Measurements from ENCODE around the gene UBE2R2.

UBE2R2 gene

GRCh38 chr9:33878691-33879366, 61.9 kb downstream of the UBE2R2 start:
- Histone ChIP-seq H3K27me3 (no peaks in the 10 kb centered on the region), H3K9me3 (replicated peaks in 1 of 11) (no peaks in the 10 kb centered on the region), H4K20me1 (peaks cover 96 to 100% (median 100%) of the 10 kb centered on the region in 11 experiments), H3K4me1 (peaks cover 0 to 86% (median 24%) of the 10 kb centered on the region in 10 experiments; a peak in 13 of 20 replicates), H3K4me3 (no peak overlapping the region), H3K4me2 (peak overlapping the region in 3 of 11 experiments; percentile 38 to 68 (median 65); a peak in 6 of 22 replicates), H3K27ac (no peak overlapping the region), H3K9ac (no peak overlapping the region), H3K36me3 (peaks cover 0 to 23% (median 16%) of the 10 kb centered on the region in 11 experiments; a peak in 13 of 22 replicates)
- TF ChIP-seq Cebpa-rat (IDR thresholded peaks at IDR 0.05) = no peak

GRCh38 chr9:33880211-33881089, 63.5 kb downstream of the UBE2R2 start:
- peak overlapping the region in 5 of 11 experiments; percentile 26 to 68 (median 62); a peak in 9 of 22 replicates for H3K4me2 ChIP-seq

GRCh38 chr9:33881635-33882034, 64.7 kb downstream of the UBE2R2 start:
- Histone ChIP-seq H3K36me3 (peaks cover 1 to 40% (median 26%) of the 10 kb centered on the region in 11 experiments; a peak in 17 of 22 replicates), H3K4me1 (peaks cover 0 to 82% (median 18%) of the 10 kb centered on the region in 10 experiments; a peak in 14 of 20 replicates), H4K20me1 (peaks cover 100% of the 10 kb centered on the region in 11 experiments), H3K4me2 (0 out of 22 replicates have a peak overlapping the region, but pooled peaks of 1 of the 11 experiments have one; percentile 3), H3K4me3 (no peak overlapping the region), H3K27ac (no peak overlapping the region), H3K27me3 (no peaks in the 10 kb centered on the region), H3K9me3 (replicated peaks in 1 of 11) (no peaks in the 10 kb centered on the region), H3K9ac (no peak overlapping the region)
- TF ChIP-seq Cebpa-rat (IDR thresholded peaks at IDR 0.05) = no peak

More at GRCh38 chr9:33880211-33881089, 63.5 kb downstream of the UBE2R2 start:
- Histone ChIP-seq H3K9ac (no peak overlapping the region), H3K27me3 (no peaks in the 10 kb centered on the region), H3K4me1 (peaks cover 0 to 88% (median 23%) of the 10 kb centered on the region in 10 experiments; a peak in 14 of 20 replicates), H3K4me3 (no peak overlapping the region), H4K20me1 (peaks cover 96 to 100% (median 100%) of the 10 kb centered on the region in 11 experiments), H3K27ac (0 out of 22 replicates have a peak overlapping the region, but pooled peaks of 1 of the 11 experiments have one; percentile 8), H3K9me3 (replicated peaks in 1 of 11) (no peaks in the 10 kb centered on the region), H3K36me3 (peaks cover 0 to 28% (median 18%) of the 10 kb centered on the region in 11 experiments; a peak in 12 of 22 replicates)
- no peak for TF ChIP-seq Cebpa-rat (IDR thresholded peaks at IDR 0.05)

- no peak for TF ChIP-seq Cebpa-rat (IDR thresholded peaks at IDR 0.05)
- Histone ChIP-seq H3K36me3 (peaks cover 35 to 60% (median 46%) of the 10 kb centered on the region in 11 experiments), H3K4me3 (no peak overlapping the region), H3K9me3 (replicated peaks in 1 of 11) (no peaks in the 10 kb centered on the region), H4K20me1 (peaks cover 97 to 100% (median 100%) of the 10 kb centered on the region in 11 experiments), H3K4me2 (no peak overlapping the region), H3K27me3 (no peaks in the 10 kb centered on the region), H3K9ac (no peak overlapping the region), H3K4me1 (peaks cover 0 to 50% (median 6%) of the 10 kb centered on the region in 10 experiments; a peak in 10 of 20 replicates), H3K27ac (no peak overlapping the region)
Observed at GRCh38 chr9:33884856-33885701, 68.1 kb downstream of the UBE2R2 start.

- H3K9me3 ChIP-seq (replicated peaks in 1 of 11) = no peaks in the 10 kb centered on the region
- no peak overlapping the region for H3K27ac ChIP-seq
- no peak overlapping the region for H3K4me2 ChIP-seq
- peaks cover 0 to 41% (median under 1%) of the 10 kb centered on the region in 10 experiments; a peak in 7 of 20 replicates for H3K4me1 ChIP-seq
- H3K27me3 ChIP-seq = no peaks in the 10 kb centered on the region
- no peak overlapping the region for H3K4me3 ChIP-seq
- H4K20me1 ChIP-seq = peaks cover 95 to 100% (median 100%) of the 10 kb centered on the region in 11 experiments
- peaks cover 43 to 68% (median 49%) of the 10 kb centered on the region in 11 experiments for H3K36me3 ChIP-seq
- no peak for TF ChIP-seq Cebpa-rat (IDR thresholded peaks at IDR 0.05)
- no peak overlapping the region for H3K9ac ChIP-seq
Observed at GRCh38 chr9:33885948-33886347, 69.0 kb downstream of the UBE2R2 start.

- Histone ChIP-seq H4K20me1 (peaks cover 80 to 100% (median 99%) of the 10 kb centered on the region in 11 experiments), H3K36me3 (peaks cover 54 to 89% (median 78%) of the 10 kb centered on the region in 11 experiments), H3K4me1 (0 out of 20 replicates have a peak, but pooled peaks cover 0 to 5% (median 0%) of the 10 kb centered on the region in 10 experiments), H3K27me3 (no peaks in the 10 kb centered on the region), H3K27ac (no peak overlapping the region), H3K9me3 (replicated peaks in 1 of 11) (no peaks in the 10 kb centered on the region), H3K9ac (no peak overlapping the region), H3K4me2 (no peak overlapping the region), H3K4me3 (no peak overlapping the region)
- no peak for TF ChIP-seq Cebpa-rat (IDR thresholded peaks at IDR 0.05)
Observed at GRCh38 chr9:33893861-33894260, 76.9 kb downstream of the UBE2R2 start.

- H3K4me2 ChIP-seq = no peak overlapping the region
- H3K9me3 ChIP-seq (replicated peaks in 1 of 11) = no peaks in the 10 kb centered on the region
- no peak overlapping the region for H3K4me3 ChIP-seq
- 0 out of 20 replicates have a peak, but pooled peaks cover 0 to 5% (median 0%) of the 10 kb centered on the region in 10 experiments for H3K4me1 ChIP-seq
- H3K9ac ChIP-seq = no peak overlapping the region
- H3K27ac ChIP-seq = no peak overlapping the region
- H3K27me3 ChIP-seq = no peaks in the 10 kb centered on the region
- TF ChIP-seq Cebpa-rat (IDR thresholded peaks at IDR 0.05) = no peak
- H3K36me3 ChIP-seq = peaks cover 54 to 90% (median 78%) of the 10 kb centered on the region in 11 experiments
- peaks cover 80 to 100% (median 99%) of the 10 kb centered on the region in 11 experiments for H4K20me1 ChIP-seq
Observed at GRCh38 chr9:33894316-33894715, 77.4 kb downstream of the UBE2R2 start.

GRCh38 chr9:33903157-33903780, 86.3 kb downstream of the UBE2R2 start:
- no peak overlapping the region for H3K9ac ChIP-seq
- H3K36me3 ChIP-seq = peaks cover 79 to 100% (median 97%) of the 10 kb centered on the region in 11 experiments
- no peaks in the 10 kb centered on the region for H3K27me3 ChIP-seq
- H3K4me1 ChIP-seq = peaks cover 0 to 18% (median 0%) of the 10 kb centered on the region in 10 experiments; a peak in 4 of 20 replicates
- no peaks in the 10 kb centered on the region for H3K9me3 ChIP-seq (replicated peaks in 1 of 11)
- H4K20me1 ChIP-seq = peaks cover 88 to 100% (median 99%) of the 10 kb centered on the region in 11 experiments
- no peak overlapping the region for H3K4me3 ChIP-seq
- H3K27ac ChIP-seq = no peak overlapping the region
- H3K4me2 ChIP-seq = peak overlapping the region in 2 of 11 experiments; percentile 2 to 15; a peak in 2 of 22 replicates
- TF ChIP-seq Cebpa-rat (IDR thresholded peaks at IDR 0.05) = no peak
